Measurements from ENCODE around the gene ELN.

The ELN gene

GRCh38 chr7:74048999-74049599, 21.1 kb downstream of the ELN start:
- Histone ChIP-seq H3K36me3 (ENCODE audit: control insufficient read depth, low read length) (no peaks in the 10 kb centered on the region), H3K4me3 (ENCODE audit: low read length) (no peak overlapping the region)
- TF ChIP-seq EZH2phosphoT487 (IDR thresholded peaks at IDR 0.05; ENCODE audit: borderline replicate concordance, low read length): no peak

GRCh38 chr7:74049997-74050798, 22.2 kb downstream of the ELN start:
- Histone ChIP-seq H3K27ac (ENCODE audit: low read depth, low read length) (no peak overlapping the region), H3K4me3 (ENCODE audit: low read length) (no peak overlapping the region), H3K9me3 (ENCODE audit: control insufficient read depth, insufficient read depth, low read length) (no peaks in the 10 kb centered on the region), H4K20me1 (ENCODE audit: control insufficient read depth, insufficient read depth, low read depth, low read length) (no peaks in the 10 kb centered on the region), H3K36me3 (ENCODE audit: control insufficient read depth, low read length) (no peaks in the 10 kb centered on the region), H3K4me1 (ENCODE audit: control insufficient read depth, low read length) (peaks cover 8% of the 10 kb centered on the region), H3K79me2 (ENCODE audit: control insufficient read depth, low read length) (no peaks in the 10 kb centered on the region), H3K27me3 (ENCODE audit: control insufficient read depth, low read length) (peaks cover 30% of the 10 kb centered on the region), H3K4me2 (ENCODE audit: low read length) (no peak overlapping the region), H3F3A (ENCODE audit: control insufficient read depth, insufficient read depth) (no peaks in the 10 kb centered on the region), H3K9me2 (replicated peaks; ENCODE audit: control insufficient read depth, low read length) (no peaks in the 10 kb centered on the region)
- no peak for TF ChIP-seq CTCF (IDR thresholded peaks at IDR 0.05; ENCODE audit: low read depth, low read length, poor library complexity, severe bottlenecking)
- no peak for TF ChIP-seq EZH2phosphoT487 (IDR thresholded peaks at IDR 0.05; ENCODE audit: borderline replicate concordance, low read length)

More at GRCh38 chr7:74048999-74049599, 21.1 kb downstream of the ELN start:
- Histone ChIP-seq H3K9me3 (ENCODE audit: control insufficient read depth, insufficient read depth, low read length) (no peaks in the 10 kb centered on the region), H3K79me2 (ENCODE audit: control insufficient read depth, low read length) (no peaks in the 10 kb centered on the region), H3K9me2 (replicated peaks; ENCODE audit: control insufficient read depth, low read length) (no peaks in the 10 kb centered on the region), H3K27ac (ENCODE audit: low read depth, low read length) (no peak overlapping the region), H3K27me3 (ENCODE audit: control insufficient read depth, low read length) (peaks cover 27% of the 10 kb centered on the region), H3K4me1 (ENCODE audit: control insufficient read depth, low read length) (peaks cover 11% of the 10 kb centered on the region), H3F3A (ENCODE audit: control insufficient read depth, insufficient read depth) (no peaks in the 10 kb centered on the region), H3K4me2 (ENCODE audit: low read length) (no peak overlapping the region), H4K20me1 (ENCODE audit: control insufficient read depth, insufficient read depth, low read depth, low read length) (no peaks in the 10 kb centered on the region)

- H4K20me1 ChIP-seq (ENCODE audit: control insufficient read depth, insufficient read depth, low read depth, low read length): no peaks in the 10 kb centered on the region
- peaks cover 31% of the 10 kb centered on the region for H3K27me3 ChIP-seq (ENCODE audit: control insufficient read depth, low read length)
- H3K4me1 ChIP-seq (ENCODE audit: control insufficient read depth, low read length): peaks cover 8% of the 10 kb centered on the region
- no peak overlapping the region for H3K27ac ChIP-seq (ENCODE audit: low read depth, low read length)
- H3K4me2 ChIP-seq (ENCODE audit: low read length): no peak overlapping the region
- no peaks in the 10 kb centered on the region for H3F3A ChIP-seq (ENCODE audit: control insufficient read depth, insufficient read depth)
- H3K36me3 ChIP-seq (ENCODE audit: control insufficient read depth, low read length): no peaks in the 10 kb centered on the region
- TF ChIP-seq EZH2phosphoT487 (IDR thresholded peaks at IDR 0.05; ENCODE audit: borderline replicate concordance, low read length) (no peak), CTCF (IDR thresholded peaks at IDR 0.05; ENCODE audit: low read depth, low read length, poor library complexity, severe bottlenecking) (no peak)
- no peak overlapping the region for H3K4me3 ChIP-seq (ENCODE audit: low read length)
- H3K79me2 ChIP-seq (ENCODE audit: control insufficient read depth, low read length): no peaks in the 10 kb centered on the region
- no peaks in the 10 kb centered on the region for H3K9me3 ChIP-seq (ENCODE audit: control insufficient read depth, insufficient read depth, low read length)
- no peaks in the 10 kb centered on the region for H3K9me2 ChIP-seq (replicated peaks; ENCODE audit: control insufficient read depth, low read length)
These were observed 23.2 kb downstream of the ELN start for GRCh38 chr7:74051193-74051592.
